H9 (cell line): Measurements from ENCODE around the gene PDZK1. TPM values are rescaled to one million over a fixed set of nuclear protein-coding genes. Genes with fewer than 3 reads are reported as not detected.

ENCODE experiments used
- DNase-seq: peaks from one replicate; pipeline ENCODE4 v3.0.0-alpha.2; 2017
- H2AFZ ChIP-seq: one replicate; pipeline ENCODE4 v1.6.1; 2013; ENCODE audit warnings: mild to moderate bottlenecking, low read length, control low read depth, moderate library complexity
- H2AK5ac ChIP-seq: 2 replicates; pipeline ENCODE4 v1.6.1; 2013; ENCODE audit warnings: low read length, control low read depth, mixed read lengths; ENCODE audit not compliant: insufficient read length
- H2BK120ac ChIP-seq: one replicate; pipeline ENCODE4 v1.6.1; 2013; ENCODE audit warnings: low read depth, mild to moderate bottlenecking, low read length, control low read depth, inconsistent platforms; ENCODE audit not compliant: poor library complexity, severe bottlenecking
- H2BK12ac ChIP-seq: 2 replicates; pipeline ENCODE4 v1.6.1; 2013; ENCODE audit warnings: low read length, control low read depth, mixed read lengths, low read depth; ENCODE audit not compliant: insufficient read length
- H2BK15ac ChIP-seq: 2 replicates; pipeline ENCODE4 v1.6.1; 2013; ENCODE audit warnings: low read depth, low read length, control low read depth
- H2BK20ac ChIP-seq: one replicate; pipeline ENCODE4 v1.6.1; 2013; ENCODE audit warnings: low read depth, mild to moderate bottlenecking, low read length, control low read depth, inconsistent platforms; ENCODE audit not compliant: poor library complexity, severe bottlenecking
- H2BK5ac ChIP-seq: 2 replicates; pipeline ENCODE4 v1.6.1; 2013; ENCODE audit warnings: low read length, control low read depth, mixed read lengths; ENCODE audit not compliant: insufficient read length
- H3K14ac ChIP-seq: 2 replicates; pipeline ENCODE4 v1.6.1; 2013; ENCODE audit warnings: low read length, control low read depth; ENCODE audit not compliant: insufficient read depth
- H3K18ac ChIP-seq: 2 replicates; pipeline ENCODE4 v1.6.1; 2013; ENCODE audit warnings: low read depth, mild to moderate bottlenecking, mixed read lengths, low read length, control low read depth; ENCODE audit not compliant: insufficient read length
- H3K23ac ChIP-seq: 2 replicates; pipeline ENCODE4 v1.6.1; 2013; ENCODE audit warnings: low read length, control low read depth, mixed read lengths, low read depth; ENCODE audit not compliant: insufficient read length
- H3K23me2 ChIP-seq: 2 replicates; pipeline ENCODE4 v1.6.1; 2013; ENCODE audit warnings: low read depth, mild to moderate bottlenecking, mixed read lengths, low read length, control low read depth; ENCODE audit not compliant: insufficient read length, poor library complexity, severe bottlenecking
- H3K27ac ChIP-seq: 2 replicates; pipeline ENCODE4 v1.5.1; 2013; ENCODE audit warnings: low read length, control low read depth, mixed read lengths, low read depth; ENCODE audit not compliant: insufficient read length
- H3K27me3 ChIP-seq: 2 replicates; pipeline ENCODE4 v1.6.1; 2013; ENCODE audit warnings: low read length, control low read depth, inconsistent platforms; ENCODE audit not compliant: insufficient read depth
- H3K4ac ChIP-seq: 2 replicates; pipeline ENCODE4 v1.6.1; 2013; ENCODE audit warnings: low read depth, mild to moderate bottlenecking, control low read depth, inconsistent platforms, low read length, moderate library complexity
- H3K4me1 ChIP-seq: 2 replicates; pipeline ENCODE4 v1.6.1; 2013; ENCODE audit warnings: low read length, control low read depth, inconsistent platforms; ENCODE audit not compliant: insufficient read depth
- H3K4me2 ChIP-seq: 2 replicates; pipeline ENCODE4 v1.6.1; 2013; ENCODE audit warnings: low read length, control low read depth, mixed read lengths; ENCODE audit not compliant: insufficient read length, insufficient read depth
- H3K56ac ChIP-seq: 2 replicates; pipeline ENCODE4 v1.6.1; 2013; ENCODE audit warnings: low read depth, mild to moderate bottlenecking, mixed read lengths, low read length, control low read depth; ENCODE audit not compliant: insufficient read length
- H3K79me1 ChIP-seq: 2 replicates; pipeline ENCODE4 v1.6.1; 2013; ENCODE audit warnings: low read depth, mild to moderate bottlenecking, moderate library complexity, low read length, control low read depth, inconsistent platforms; ENCODE audit not compliant: insufficient read depth, poor library complexity, severe bottlenecking
- H3K79me2 ChIP-seq: 2 replicates; pipeline ENCODE4 v1.6.1; 2013; ENCODE audit warnings: low read length, control low read depth, inconsistent platforms; ENCODE audit not compliant: insufficient read depth
- H3K9ac ChIP-seq: 2 replicates; pipeline ENCODE4 v1.6.1; 2013; ENCODE audit warnings: low read length, control low read depth, mixed read lengths; ENCODE audit not compliant: insufficient read length; ENCODE audit errors: extremely low read depth
- H3K9me3 ChIP-seq: one replicate; pipeline ENCODE4 v1.6.1; 2013; ENCODE audit warnings: low read depth, low read length, inconsistent platforms; ENCODE audit not compliant: control insufficient read depth
- H3T11ph ChIP-seq: one replicate; pipeline ENCODE4 v1.6.1; 2013; ENCODE audit warnings: mild to moderate bottlenecking, low read length, control low read depth, inconsistent platforms
- H4K20me1 ChIP-seq: one replicate; pipeline ENCODE4 v1.6.1; 2013; ENCODE audit not compliant: control insufficient read depth, insufficient read length, insufficient read depth
- H4K5ac ChIP-seq: 2 replicates; pipeline ENCODE4 v1.6.1; 2013; ENCODE audit warnings: low read depth, mild to moderate bottlenecking, mixed read lengths, low read length, control low read depth; ENCODE audit not compliant: insufficient read length
- H4K8ac ChIP-seq: replicated peaks from 2 replicates; pipeline ENCODE4 v1.6.1; 2013; ENCODE audit warnings: low read length, control low read depth, mixed read lengths, low read depth; ENCODE audit not compliant: insufficient read length
- H4K91ac ChIP-seq: 2 replicates; pipeline ENCODE4 v1.6.1; 2013; ENCODE audit warnings: low read depth, mild to moderate bottlenecking, moderate library complexity, mixed read lengths, low read length, control low read depth; ENCODE audit not compliant: insufficient read length
- H3K27ac Mint-ChIP-seq, 3 experiments: 2 replicates in 2 of 3; 3 replicates in 1 of 3; pipeline ENCODE4 v1.8.0; 2020 to 2021; ENCODE audit warnings: mixed read lengths in 3 of 3, mild to moderate bottlenecking in 1 of 3, moderate library complexity in 1 of 3
- H3K27me3 Mint-ChIP-seq: 2 replicates; pipeline ENCODE4 v1.8.0; 2021; ENCODE audit warnings: low read depth, mild to moderate bottlenecking, moderate library complexity, mixed read lengths
- H3K36me3 Mint-ChIP-seq, 3 experiments: 2 replicates in 2 of 3; 3 replicates in 1 of 3; pipeline ENCODE4 v1.8.0; 2020 to 2021; ENCODE audit warnings: low read depth in 3 of 3, mixed read lengths in 3 of 3; ENCODE audit not compliant: insufficient read depth in 1 of 3
- H3K4me1 Mint-ChIP-seq, 2 experiments: 2 replicates each; pipeline ENCODE4 v1.8.0; 2020; ENCODE audit warnings: mixed read lengths in 2 of 2
- H3K4me3 Mint-ChIP-seq, 2 experiments: 2 replicates in 1 of 2; 3 replicates in 1 of 2; pipeline ENCODE4 v1.8.0; 2020 to 2021; ENCODE audit warnings: mild to moderate bottlenecking in 2 of 2, mixed read lengths in 2 of 2, moderate library complexity in 1 of 2
- H3K9me3 Mint-ChIP-seq, 2 experiments: 2 replicates in 1 of 2; 3 replicates in 1 of 2; pipeline ENCODE4 v1.8.0; 2020; ENCODE audit warnings: mild to moderate bottlenecking in 2 of 2, mixed read lengths in 2 of 2, moderate library complexity in 1 of 2
- WGBS: extraction: QIAGEN DNeasy Blood & Tissue Kit; methylation state at CpG from one replicate; pipeline ENCODE4 v1.1.7; 2013; ENCODE audit warnings: missing lambda C conversion rate, low lambda C conversion rate, mixed read lengths; ENCODE audit not compliant: insufficient read length; ENCODE audit errors: extremely low coverage; 5-methylcytosine and 5-hydroxymethylcytosine counted together
- total RNA-seq: library from RNA; stranded (reverse); gene quantifications from 2 replicates; pipeline ENCODE4 v1.2.1, GENCODE V29; 2021
- TF ChIP-seq, protein P1 (sequence below): fragments of 200-600 bp; sonication (generic); conservative IDR thresholded peaks from 3 replicates; pipeline ENCODE4 v1.8.0; 2021; ENCODE audit warnings: antibody characterized with exemption, mild to moderate bottlenecking

The PDZK1 gene
- total RNA-seq, 1 experiment from 2014 or later: not detected

DNA sequence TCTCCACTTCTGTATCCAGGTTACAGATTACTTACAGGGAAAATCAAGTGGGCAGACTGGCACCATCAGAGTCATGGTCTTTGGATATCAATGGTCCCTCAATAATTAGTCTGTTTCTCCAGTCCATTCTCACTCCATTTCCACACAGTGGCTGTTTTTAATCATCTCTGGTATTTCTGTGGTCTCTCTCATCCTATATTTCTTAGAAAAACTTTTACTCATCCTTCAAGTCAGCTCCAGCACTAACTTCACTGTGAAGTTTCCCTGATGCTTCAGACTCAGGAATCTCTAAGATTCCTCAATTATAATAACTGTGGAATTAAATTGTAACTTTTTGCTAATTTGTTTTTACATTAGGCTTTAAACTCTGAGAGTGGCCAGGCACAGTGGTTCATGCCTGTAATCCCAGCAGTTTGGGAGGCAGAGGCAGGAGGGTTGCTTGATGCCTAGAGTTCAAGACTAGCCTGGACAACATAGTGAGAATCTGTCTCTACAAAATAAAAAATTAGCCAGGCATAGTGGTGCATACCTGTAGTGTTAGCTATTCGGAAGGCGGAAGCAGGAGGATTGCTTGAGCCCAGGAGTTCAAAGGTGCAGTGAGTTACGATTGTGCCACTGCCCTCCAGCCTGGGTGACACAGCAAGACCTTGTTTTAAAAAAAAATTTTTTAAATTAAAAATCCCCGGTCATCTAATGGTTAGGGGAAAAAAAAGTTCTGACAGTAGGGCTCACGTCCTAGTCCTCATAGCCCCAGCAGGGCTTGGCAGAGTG is 22.7 kb upstream of the PDZK1 start:
- DNase-seq: no peak
- Histone ChIP-seq H3K9me3 (no peaks in the 10 kb centered on the region), H3K23me2 (no peaks in the 10 kb centered on the region), H2BK5ac (no peak overlapping the region), H3K14ac (no peak overlapping the region), H3K79me1 (no peaks in the 10 kb centered on the region), H3K79me2 (no peaks in the 10 kb centered on the region), H2AFZ (no peak overlapping the region), H4K5ac (no peak overlapping the region), H2AK5ac (no peak overlapping the region), H2BK15ac (no peak overlapping the region), H4K20me1 (no peaks in the 10 kb centered on the region), H3T11ph (no peak overlapping the region), H3K56ac (no peak overlapping the region), H3K9ac (no peak overlapping the region), H3K23ac (no peak overlapping the region), H3K18ac (no peak overlapping the region), H3K27me3 (no peaks in the 10 kb centered on the region), H2BK120ac (no peak overlapping the region), H4K8ac (no peak overlapping the region), H4K91ac (no peak overlapping the region), H3K4me2 (no peak overlapping the region), H2BK20ac (no peak overlapping the region), H3K4me1 (no peaks in the 10 kb centered on the region; the same call in 1 of the 2 replicates), H3K27ac (no peak overlapping the region), H2BK12ac (no peak overlapping the region), H3K4ac (no peak overlapping the region)
- H3K4me3 Mint-ChIP-seq: no peak overlapping the region
- no peak overlapping the region; a peak in 1 of 7 replicates for H3K27ac Mint-ChIP-seq
- no CpG with 5 or more reads among the region's 5 CpGs for WGBS
- H3K27me3 Mint-ChIP-seq: no peaks in the 10 kb centered on the region; the same call in 1 of the 2 replicates
- H3K4me1 Mint-ChIP-seq: peaks cover 15 to 20% of the 10 kb centered on the region in 2 experiments
- H3K9me3 Mint-ChIP-seq: no peaks in the 10 kb centered on the region
- TF ChIP-seq, protein P1, sequence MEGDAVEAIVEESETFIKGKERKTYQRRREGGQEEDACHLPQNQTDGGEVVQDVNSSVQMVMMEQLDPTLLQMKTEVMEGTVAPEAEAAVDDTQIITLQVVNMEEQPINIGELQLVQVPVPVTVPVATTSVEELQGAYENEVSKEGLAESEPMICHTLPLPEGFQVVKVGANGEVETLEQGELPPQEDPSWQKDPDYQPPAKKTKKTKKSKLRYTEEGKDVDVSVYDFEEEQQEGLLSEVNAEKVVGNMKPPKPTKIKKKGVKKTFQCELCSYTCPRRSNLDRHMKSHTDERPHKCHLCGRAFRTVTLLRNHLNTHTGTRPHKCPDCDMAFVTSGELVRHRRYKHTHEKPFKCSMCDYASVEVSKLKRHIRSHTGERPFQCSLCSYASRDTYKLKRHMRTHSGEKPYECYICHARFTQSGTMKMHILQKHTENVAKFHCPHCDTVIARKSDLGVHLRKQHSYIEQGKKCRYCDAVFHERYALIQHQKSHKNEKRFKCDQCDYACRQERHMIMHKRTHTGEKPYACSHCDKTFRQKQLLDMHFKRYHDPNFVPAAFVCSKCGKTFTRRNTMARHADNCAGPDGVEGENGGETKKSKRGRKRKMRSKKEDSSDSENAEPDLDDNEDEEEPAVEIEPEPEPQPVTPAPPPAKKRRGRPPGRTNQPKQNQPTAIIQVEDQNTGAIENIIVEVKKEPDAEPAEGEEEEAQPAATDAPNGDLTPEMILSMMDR: no peak
- no peaks in the 10 kb centered on the region for H3K36me3 Mint-ChIP-seq
